ENCODE data around the gene GFER.

- no peak for TF ChIP-seq CTCF (optimal IDR thresholded peaks at IDR 0.05 in 1 of 3, IDR thresholded peaks at IDR 0.05 in 1 of 3, conservative IDR thresholded peaks at IDR 0.05 in 1 of 3; ENCODE audit: extremely low read depth in 1 of 3, insufficient read depth in 2 of 3, low read length in 3 of 3)
- no peak for TF ChIP-seq EZH2 (IDR thresholded peaks at IDR 0.05; ENCODE audit: low read length)
Measured at GRCh38 chr16:1977875-1978268, 6.1 kb upstream of the GFER start.

All from keratinocyte (primary cell).